ENCODE data around the gene DQX1. TPM values are rescaled to one million over a fixed set of nuclear protein-coding genes. Genes with fewer than 3 reads are reported as not detected.

Gene DQX1
- total and polyA plus RNA-seq, 2 of the 8 experiments (the other 6 are each of a cell fraction or from before 2014, with no cell fraction given): 0.76 to 1.1 TPM

GRCh38 chr2:74501335-74502071 lies 24.5 kb downstream of the DQX1 start:
- Histone ChIP-seq H2BK12ac (ENCODE audit: low read depth, low read length) (peak overlapping the region; percentile 60; the same call in 1 of the 2 replicates), H4K91ac (replicated peaks; ENCODE audit: insufficient read length, low read length) (no peak overlapping the region), H4K20me1 (replicated peaks in 1 of 2; ENCODE audit: control insufficient read depth in 1 of 2, insufficient read depth in 2 of 2, low read length in 2 of 2) (peaks cover 0 to 15% of the 10 kb centered on the region in 2 experiments), H3K23me2 (ENCODE audit: low read depth, low read length) (peaks cover 35% of the 10 kb centered on the region; the same call in 1 of the 2 replicates), H3K79me2 (ENCODE audit: control insufficient read depth in 1 of 2, insufficient read depth in 2 of 2, low read length in 2 of 2) (no peaks in the 10 kb centered on the region), H3K18ac (ENCODE audit: extremely low read depth, low read length) (no peak overlapping the region), H2BK20ac (ENCODE audit: low read length) (0 out of 2 replicates have a peak overlapping the region, but pooled peaks have one; percentile 32), H4K5ac (ENCODE audit: insufficient read length, low read depth, low read length) (no peak overlapping the region), H3K36me3 (ENCODE audit: control insufficient read depth in 2 of 4, insufficient read depth in 4 of 4, low read length in 3 of 4) (peaks cover 0 to 9% (median 4%) of the 10 kb centered on the region in 4 experiments; a peak in 6 of 8 replicates), H3K27ac (ENCODE audit: low read depth, low read length) (no peak overlapping the region), H4K8ac (ENCODE audit: extremely low read depth, insufficient read depth, low read length) (no peak overlapping the region), H3K9me3 (ENCODE audit: insufficient read depth in 2 of 2, low read depth in 1 of 2, low read length in 1 of 2) (no peaks in the 10 kb centered on the region), H3K4me2 (ENCODE audit: insufficient read depth in 1 of 2, low read depth in 2 of 2, low read length in 2 of 2) (peak overlapping the region; percentile 78 to 88), H3K79me1 (ENCODE audit: low read depth, low read length) (no peaks in the 10 kb centered on the region), H3K4me3 (ENCODE audit: extremely low read depth in 1 of 4, insufficient read depth in 2 of 4, low read depth in 3 of 4, low read length in 4 of 4) (peak overlapping the region in 1 of 4 experiments; percentile 65; a peak in 3 of 8 replicates), H3K56ac (replicated peaks; ENCODE audit: insufficient read length, low read depth, low read length) (no peak overlapping the region), H3K23ac (ENCODE audit: insufficient read length) (no peak overlapping the region), H2BK5ac (ENCODE audit: low read depth, low read length) (no peak overlapping the region), H3K14ac (ENCODE audit: insufficient read length) (no peak overlapping the region), H3K27me3 (replicated peaks in 1 of 4; ENCODE audit: control insufficient read depth in 3 of 4, extremely low read depth in 1 of 4, insufficient read depth in 3 of 4, low read length in 3 of 4) (peaks cover 78 to 97% (median 96%) of the 10 kb centered on the region in 4 experiments), H3K4me1 (replicated peaks in 1 of 4; ENCODE audit: control insufficient read depth in 3 of 4, insufficient read depth in 4 of 4, low read length in 3 of 4) (peaks cover 7 to 60% (median 38%) of the 10 kb centered on the region in 4 experiments), H2AFZ (ENCODE audit: low read length) (no peak overlapping the region), H3K4ac (replicated peaks; ENCODE audit: insufficient read length, low read depth, low read length) (no peak overlapping the region), H2BK15ac (ENCODE audit: low read length) (peak overlapping the region; percentile 92; the same call in 1 of the 2 replicates), H3K9ac (replicated peaks in 1 of 4; ENCODE audit: extremely low read depth in 1 of 4, low read depth in 3 of 4, low read length in 3 of 4) (no peak overlapping the region; a peak in 1 of 7 replicates), H2AK5ac (ENCODE audit: low read depth, low read length) (peak overlapping the region; percentile 65; the same call in 1 of the 2 replicates), H2BK120ac (replicated peaks; ENCODE audit: low read depth, low read length) (no peak overlapping the region)
- TF ChIP-seq TBP (IDR thresholded peaks at IDR 0.05; ENCODE audit: low read depth, low read length): peak; percentile 40; the same call in 1 of the 2 replicates
- no peak for TF ChIP-seq KDM1A (IDR thresholded peaks at IDR 0.05; ENCODE audit: borderline replicate concordance, low read length)
- no peak for TF ChIP-seq SUZ12 (IDR thresholded peaks at IDR 0.05; ENCODE audit: low read length)
- TF ChIP-seq, protein P1, sequence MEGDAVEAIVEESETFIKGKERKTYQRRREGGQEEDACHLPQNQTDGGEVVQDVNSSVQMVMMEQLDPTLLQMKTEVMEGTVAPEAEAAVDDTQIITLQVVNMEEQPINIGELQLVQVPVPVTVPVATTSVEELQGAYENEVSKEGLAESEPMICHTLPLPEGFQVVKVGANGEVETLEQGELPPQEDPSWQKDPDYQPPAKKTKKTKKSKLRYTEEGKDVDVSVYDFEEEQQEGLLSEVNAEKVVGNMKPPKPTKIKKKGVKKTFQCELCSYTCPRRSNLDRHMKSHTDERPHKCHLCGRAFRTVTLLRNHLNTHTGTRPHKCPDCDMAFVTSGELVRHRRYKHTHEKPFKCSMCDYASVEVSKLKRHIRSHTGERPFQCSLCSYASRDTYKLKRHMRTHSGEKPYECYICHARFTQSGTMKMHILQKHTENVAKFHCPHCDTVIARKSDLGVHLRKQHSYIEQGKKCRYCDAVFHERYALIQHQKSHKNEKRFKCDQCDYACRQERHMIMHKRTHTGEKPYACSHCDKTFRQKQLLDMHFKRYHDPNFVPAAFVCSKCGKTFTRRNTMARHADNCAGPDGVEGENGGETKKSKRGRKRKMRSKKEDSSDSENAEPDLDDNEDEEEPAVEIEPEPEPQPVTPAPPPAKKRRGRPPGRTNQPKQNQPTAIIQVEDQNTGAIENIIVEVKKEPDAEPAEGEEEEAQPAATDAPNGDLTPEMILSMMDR (IDR thresholded peaks at IDR 0.05; ENCODE audit: control extremely low read depth in 1 of 3, insufficient read depth in 1 of 3, low read depth in 1 of 3, low read length in 3 of 3): no peak
- TF ChIP-seq RAD21 (IDR thresholded peaks at IDR 0.05 in 1 of 2, conservative IDR thresholded peaks at IDR 0.05 in 1 of 2; ENCODE audit: low read depth in 2 of 2, low read length in 2 of 2): no peak
- TF ChIP-seq GABPA (IDR thresholded peaks at IDR 0.05; ENCODE audit: borderline replicate concordance, insufficient read depth, low read length): no peak
- POLR2A ChIA-PET (ENCODE audit: partially characterized antibody): interaction anchor here (0.9 to 9.4 kb wide), 8 partner anchors 8 to 61 kb away, joined by 3 to 73 read pairs (median 8); partner anchors contain the start of genes AUP1, CCDC142, DQX1 and HTRA2
- no peak for FAIRE-seq
- 14% methylated on average over 18 of the region's 18 CpGs; no CpG with 5 or more reads in 1 of the 2 experiments for WGBS, 2 experiments (ENCODE audit: extremely low coverage in 1 of 2, insufficient coverage in 1 of 2, insufficient read length in 1 of 2, insufficient replicate concordance in 2 of 2, low coverage in 1 of 2, low lambda C conversion rate in 2 of 2, missing lambda C conversion rate in 1 of 2)
- CTCF ChIA-PET (ENCODE audit: partially characterized antibody): interaction anchor here (0.6 to 5.1 kb wide), 16 partner anchors 8 to 88 kb away, joined by 3 to 24 read pairs (median 6); partner anchors contain the start of genes AUP1, CCDC142, HTRA2 and TLX2
- DNase-seq (ENCODE audit: low read depth in 1 of 2, low spot score in 2 of 2): no peak
